ENCODE results near the gene ASF1A.

Gene ASF1A

GRCh38 chr6:118876814-118877213 lies 17.1 kb upstream of the ASF1A start:
- TF ChIP-seq EZH2phosphoT487 (IDR thresholded peaks at IDR 0.05; ENCODE audit: borderline replicate concordance) = no peak
- TF ChIP-seq CTCF (conservative IDR thresholded peaks at IDR 0.05; ENCODE audit: low read length) = no peak
- no peaks in the 10 kb centered on the region for H3K27me3 ChIP-seq (ENCODE audit: insufficient read depth, low read length, poor library complexity, severe bottlenecking)
- no peaks in the 10 kb centered on the region for H3F3A ChIP-seq (ENCODE audit: low read depth)
- no peaks in the 10 kb centered on the region for H3K36me3 ChIP-seq (ENCODE audit: insufficient read depth, low read length)
- no peaks in the 10 kb centered on the region for H4K20me1 ChIP-seq (ENCODE audit: insufficient read depth, low read length, poor library complexity, severe bottlenecking)
- no peak overlapping the region for H3K4me3 ChIP-seq (ENCODE audit: low read length, poor library complexity, severe bottlenecking)
- peaks cover 42% of the 10 kb centered on the region for H3K79me2 ChIP-seq (ENCODE audit: insufficient read depth, low read length)
- no peaks in the 10 kb centered on the region for H3K9me2 ChIP-seq (replicated peaks; ENCODE audit: low read depth, low read length)
- no peaks in the 10 kb centered on the region for H3K9me3 ChIP-seq (ENCODE audit: insufficient read depth, low read depth, low read length)
- H3K4me1 ChIP-seq (ENCODE audit: insufficient read depth, low read length, poor library complexity, severe bottlenecking) = peaks cover 11% of the 10 kb centered on the region
- H3K4me2 ChIP-seq (ENCODE audit: low read depth, low read length, poor library complexity, severe bottlenecking) = no peak overlapping the region
- H2AFZ ChIP-seq (ENCODE audit: low read length) = no peak overlapping the region
- no peak overlapping the region for H3K9ac ChIP-seq (ENCODE audit: low read depth, low read length, poor library complexity, severe bottlenecking)

DNA sequence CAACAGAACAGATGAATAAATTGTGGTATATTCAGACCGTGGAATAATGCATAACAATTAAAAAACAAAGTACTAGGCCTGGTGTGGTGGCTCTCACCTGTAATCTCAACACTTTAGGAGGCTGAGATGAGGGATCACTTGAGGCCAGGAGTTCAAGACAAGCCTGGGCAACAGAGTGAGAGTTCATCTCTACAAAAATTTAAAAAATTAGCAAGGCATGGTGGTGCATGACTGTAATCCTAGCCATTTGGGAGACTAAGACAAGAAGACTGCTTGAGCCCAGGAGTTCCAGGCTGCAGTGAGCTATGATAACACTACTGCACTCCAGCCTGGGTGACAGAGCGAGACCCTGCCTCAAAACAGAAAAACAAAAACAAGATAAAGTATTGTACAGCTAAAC lies 16.1 kb upstream of the ASF1A start:
- no peaks in the 10 kb centered on the region for H3K27me3 ChIP-seq (ENCODE audit: insufficient read depth, low read length, poor library complexity, severe bottlenecking)
- H3F3A ChIP-seq (ENCODE audit: low read depth) = no peaks in the 10 kb centered on the region
- no peaks in the 10 kb centered on the region for H3K36me3 ChIP-seq (ENCODE audit: insufficient read depth, low read length)
- H3K9me3 ChIP-seq (ENCODE audit: insufficient read depth, low read depth, low read length) = no peaks in the 10 kb centered on the region
- H3K79me2 ChIP-seq (ENCODE audit: insufficient read depth, low read length) = peaks cover 50% of the 10 kb centered on the region
- H3K4me2 ChIP-seq (ENCODE audit: low read depth, low read length, poor library complexity, severe bottlenecking) = no peak overlapping the region
- peaks cover 21% of the 10 kb centered on the region for H3K4me1 ChIP-seq (ENCODE audit: insufficient read depth, low read length, poor library complexity, severe bottlenecking)
- no peak overlapping the region for H2AFZ ChIP-seq (ENCODE audit: low read length)
- TF ChIP-seq CTCF (conservative IDR thresholded peaks at IDR 0.05; ENCODE audit: low read length) (no peak), EZH2phosphoT487 (IDR thresholded peaks at IDR 0.05; ENCODE audit: borderline replicate concordance) (no peak)
- H3K9ac ChIP-seq (ENCODE audit: low read depth, low read length, poor library complexity, severe bottlenecking) = no peak overlapping the region
- H4K20me1 ChIP-seq (ENCODE audit: insufficient read depth, low read length, poor library complexity, severe bottlenecking) = no peaks in the 10 kb centered on the region
- no peak overlapping the region for H3K4me3 ChIP-seq (ENCODE audit: low read length, poor library complexity, severe bottlenecking)
- H3K9me2 ChIP-seq (replicated peaks; ENCODE audit: low read depth, low read length) = no peaks in the 10 kb centered on the region

DNA sequence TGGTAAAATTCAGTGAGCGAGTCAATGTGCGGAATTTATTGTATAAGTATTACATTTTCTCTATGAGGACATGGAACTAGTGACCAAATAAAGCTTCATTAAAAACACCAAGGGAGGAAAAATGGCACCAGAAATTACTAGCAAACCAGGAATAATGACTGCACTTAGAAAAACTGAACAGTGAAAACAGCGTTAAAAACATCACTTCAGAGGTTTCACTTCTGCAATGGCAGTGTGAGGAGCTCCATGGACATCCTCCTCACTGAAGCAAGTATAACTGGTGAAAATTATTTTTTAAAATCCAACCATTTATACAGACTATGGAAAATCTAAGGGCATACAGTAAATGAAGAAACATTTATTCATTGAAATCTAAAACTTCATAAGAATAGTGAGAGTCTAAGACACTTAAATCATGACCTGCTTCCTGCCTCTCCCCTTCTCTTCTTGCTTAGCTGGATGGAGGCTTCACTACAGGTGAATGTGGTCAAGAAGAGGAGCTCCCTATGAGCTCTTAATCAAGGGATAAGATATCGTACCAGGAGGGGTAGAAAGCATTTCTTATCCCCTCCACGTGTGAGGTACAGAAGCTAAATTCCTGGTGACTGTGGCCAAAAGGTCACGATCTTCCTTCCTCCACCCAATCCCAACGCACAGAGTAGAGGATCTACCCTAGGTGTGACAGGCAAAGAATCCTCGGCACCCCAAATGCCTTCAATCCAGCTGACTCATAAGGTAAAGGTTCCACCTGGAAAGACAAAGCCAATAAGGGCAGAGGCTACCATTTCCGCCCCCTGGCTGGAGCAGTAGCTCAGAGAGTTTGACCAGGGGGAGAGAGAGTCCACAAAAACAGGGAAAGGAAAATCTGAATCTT lies 12.3 kb upstream of the ASF1A start:
- H2AFZ ChIP-seq (ENCODE audit: low read length) = no peak overlapping the region
- TF ChIP-seq CTCF (conservative IDR thresholded peaks at IDR 0.05; ENCODE audit: low read length) = no peak
- TF ChIP-seq EZH2phosphoT487 (IDR thresholded peaks at IDR 0.05; ENCODE audit: borderline replicate concordance) = no peak
- H3K27me3 ChIP-seq (ENCODE audit: insufficient read depth, low read length, poor library complexity, severe bottlenecking) = no peaks in the 10 kb centered on the region
- H3K4me3 ChIP-seq (ENCODE audit: low read length, poor library complexity, severe bottlenecking) = no peak overlapping the region
- no peaks in the 10 kb centered on the region for H4K20me1 ChIP-seq (ENCODE audit: insufficient read depth, low read length, poor library complexity, severe bottlenecking)
- H3K9me2 ChIP-seq (replicated peaks; ENCODE audit: low read depth, low read length) = no peaks in the 10 kb centered on the region
- no peaks in the 10 kb centered on the region for H3K9me3 ChIP-seq (ENCODE audit: insufficient read depth, low read depth, low read length)
- H3K79me2 ChIP-seq (ENCODE audit: insufficient read depth, low read length) = peaks cover 59% of the 10 kb centered on the region
- H3K36me3 ChIP-seq (ENCODE audit: insufficient read depth, low read length) = no peaks in the 10 kb centered on the region
- H3K4me1 ChIP-seq (ENCODE audit: insufficient read depth, low read length, poor library complexity, severe bottlenecking) = peaks cover 26% of the 10 kb centered on the region
- no peaks in the 10 kb centered on the region for H3F3A ChIP-seq (ENCODE audit: low read depth)
- no peak overlapping the region for H3K9ac ChIP-seq (ENCODE audit: low read depth, low read length, poor library complexity, severe bottlenecking)
- H3K4me2 ChIP-seq (ENCODE audit: low read depth, low read length, poor library complexity, severe bottlenecking) = peak overlapping the region; percentile 14

Measured in Loucy (cell line).